ENCODE data around the gene ITPKC. TPM values are rescaled to one million over a fixed set of nuclear protein-coding genes. Genes with fewer than 3 reads are reported as not detected.

ITPKC gene
- total RNA-seq, 1 donor from 2014 or later = 19.7 TPM

- H3K4me1 Mint-ChIP-seq (ENCODE audit: low read depth, unreplicated experiment) = peaks cover 14% of the 10 kb centered on the region
- Histone ChIP-seq H3K27ac (ENCODE audit: low read depth, low read length) (peak overlapping the region; percentile 34), H2AFZ (ENCODE audit: low read depth, low read length) (peak overlapping the region; percentile 42), H3K36me3 (ENCODE audit: insufficient read depth, low read length) (no peaks in the 10 kb centered on the region), H3K4me3 (ENCODE audit: insufficient read depth, low read depth, low read length) (no peak overlapping the region), H3K9ac (ENCODE audit: low read length) (peak overlapping the region; percentile 43), H3K27me3 (ENCODE audit: insufficient read depth, low read length) (no peaks in the 10 kb centered on the region), H3K79me2 (ENCODE audit: insufficient read depth, low read length) (no peaks in the 10 kb centered on the region), H4K20me1 (ENCODE audit: insufficient read depth, low read length) (no peaks in the 10 kb centered on the region), H3K9me3 (ENCODE audit: insufficient read depth, low read depth, low read length) (no peaks in the 10 kb centered on the region), H3K4me2 (ENCODE audit: low read length) (peak overlapping the region; percentile 49), H3K4me1 (ENCODE audit: insufficient read depth, low read length) (peaks cover 15% of the 10 kb centered on the region)
- H3K27me3 Mint-ChIP-seq (ENCODE audit: low read depth, unreplicated experiment) = no peaks in the 10 kb centered on the region
- FAIRE-seq (no peak), DNase-seq (ENCODE audit: low read depth) (peak; percentile 39)
- no peak overlapping the region for H3K4me3 Mint-ChIP-seq (ENCODE audit: unreplicated experiment)
- H3K36me3 Mint-ChIP-seq (ENCODE audit: low read depth, unreplicated experiment) = peaks cover 12% of the 10 kb centered on the region
- H3K9me3 Mint-ChIP-seq (ENCODE audit: unreplicated experiment) = no peaks in the 10 kb centered on the region
- TF ChIP-seq CTCF (IDR thresholded peaks at IDR 0.05; ENCODE audit: insufficient read depth, low read depth, low read length) (no peak), EZH2 (IDR thresholded peaks at IDR 0.05; ENCODE audit: insufficient read depth, low read length) (no peak)
- H3K27ac Mint-ChIP-seq (ENCODE audit: unreplicated experiment) = peak overlapping the region; percentile 81
These were observed 28.5 kb downstream of the ITPKC start for GRCh38 chr19:40745402-40745780.

- DNase-seq (ENCODE audit: low read depth) = no peak
- no peaks in the 10 kb centered on the region for H3K27me3 Mint-ChIP-seq (ENCODE audit: low read depth, unreplicated experiment)
- FAIRE-seq = no peak
These were observed 30.6 kb downstream of the ITPKC start for GRCh38 chr19:40747536-40747935.

More at GRCh38 chr19:40747536-40747935, 30.6 kb downstream of the ITPKC start:
- H3K9ac ChIP-seq (ENCODE audit: low read length) = no peak overlapping the region
- H3K36me3 ChIP-seq (ENCODE audit: insufficient read depth, low read length) = no peaks in the 10 kb centered on the region
- no peak for TF ChIP-seq EZH2 (IDR thresholded peaks at IDR 0.05; ENCODE audit: insufficient read depth, low read length)
- TF ChIP-seq CTCF (IDR thresholded peaks at IDR 0.05; ENCODE audit: insufficient read depth, low read depth, low read length) = no peak
- H3K4me2 ChIP-seq (ENCODE audit: low read length) = no peak overlapping the region
- no peaks in the 10 kb centered on the region for H3K27me3 ChIP-seq (ENCODE audit: insufficient read depth, low read length)
- no peak overlapping the region for H2AFZ ChIP-seq (ENCODE audit: low read depth, low read length)
- H3K4me1 ChIP-seq (ENCODE audit: insufficient read depth, low read length) = peaks cover 18% of the 10 kb centered on the region
- Mint-ChIP-seq H3K27ac (ENCODE audit: unreplicated experiment) (no peak overlapping the region), H3K36me3 (ENCODE audit: low read depth, unreplicated experiment) (peaks cover 2% of the 10 kb centered on the region), H3K9me3 (ENCODE audit: unreplicated experiment) (no peaks in the 10 kb centered on the region), H3K4me1 (ENCODE audit: low read depth, unreplicated experiment) (peaks cover 15% of the 10 kb centered on the region), H3K4me3 (ENCODE audit: unreplicated experiment) (no peak overlapping the region)
- H3K79me2 ChIP-seq (ENCODE audit: insufficient read depth, low read length) = peaks cover 15% of the 10 kb centered on the region
- no peaks in the 10 kb centered on the region for H4K20me1 ChIP-seq (ENCODE audit: insufficient read depth, low read length)
- H3K4me3 ChIP-seq (ENCODE audit: insufficient read depth, low read depth, low read length) = no peak overlapping the region
- no peak overlapping the region for H3K27ac ChIP-seq (ENCODE audit: low read depth, low read length)
- no peaks in the 10 kb centered on the region for H3K9me3 ChIP-seq (ENCODE audit: insufficient read depth, low read depth, low read length)

Data from astrocyte (in vitro differentiated cells and primary cell).